ENCODE data around the gene MPRIP. TPM values are rescaled to one million over a fixed set of nuclear protein-coding genes. Genes with fewer than 3 reads are reported as not detected.
"Not testable (repeated sequence)": the region's sequence is repeated elsewhere in the genome, so short reads cannot be mapped to it uniquely, and the experiment has no call there.

The MPRIP gene
- total and polyA plus RNA-seq, 2 of the 13 experiments (the other 11 are each of a cell fraction or from before 2014, with no cell fraction given): 50.2 to 52.4 TPM

- TF ChIP-seq, protein P1, sequence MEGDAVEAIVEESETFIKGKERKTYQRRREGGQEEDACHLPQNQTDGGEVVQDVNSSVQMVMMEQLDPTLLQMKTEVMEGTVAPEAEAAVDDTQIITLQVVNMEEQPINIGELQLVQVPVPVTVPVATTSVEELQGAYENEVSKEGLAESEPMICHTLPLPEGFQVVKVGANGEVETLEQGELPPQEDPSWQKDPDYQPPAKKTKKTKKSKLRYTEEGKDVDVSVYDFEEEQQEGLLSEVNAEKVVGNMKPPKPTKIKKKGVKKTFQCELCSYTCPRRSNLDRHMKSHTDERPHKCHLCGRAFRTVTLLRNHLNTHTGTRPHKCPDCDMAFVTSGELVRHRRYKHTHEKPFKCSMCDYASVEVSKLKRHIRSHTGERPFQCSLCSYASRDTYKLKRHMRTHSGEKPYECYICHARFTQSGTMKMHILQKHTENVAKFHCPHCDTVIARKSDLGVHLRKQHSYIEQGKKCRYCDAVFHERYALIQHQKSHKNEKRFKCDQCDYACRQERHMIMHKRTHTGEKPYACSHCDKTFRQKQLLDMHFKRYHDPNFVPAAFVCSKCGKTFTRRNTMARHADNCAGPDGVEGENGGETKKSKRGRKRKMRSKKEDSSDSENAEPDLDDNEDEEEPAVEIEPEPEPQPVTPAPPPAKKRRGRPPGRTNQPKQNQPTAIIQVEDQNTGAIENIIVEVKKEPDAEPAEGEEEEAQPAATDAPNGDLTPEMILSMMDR (CRISPR knock-in tag; IDR thresholded peaks at IDR 0.05): no peak
- no peak for TF ChIP-seq TCF7L2 (IDR thresholded peaks at IDR 0.05; ENCODE audit: low read depth, low read length)
- no peak for TF ChIP-seq RORA (CRISPR knock-in tag; IDR thresholded peaks at IDR 0.05)
- TF ChIP-seq USF2 (IDR thresholded peaks at IDR 0.05; ENCODE audit: low read depth, low read length): no peak
- TF ChIP-seq USF2 (CRISPR knock-in tag; IDR thresholded peaks at IDR 0.05; ENCODE audit: borderline replicate concordance): no peak
- no peak for TF ChIP-seq ZNF652 (CRISPR knock-in tag; IDR thresholded peaks at IDR 0.05; ENCODE audit: borderline replicate concordance, low read depth)
Measured at GRCh38 chr17:17191961-17192381, 149.7 kb downstream of the MPRIP start (continued).

DNA sequence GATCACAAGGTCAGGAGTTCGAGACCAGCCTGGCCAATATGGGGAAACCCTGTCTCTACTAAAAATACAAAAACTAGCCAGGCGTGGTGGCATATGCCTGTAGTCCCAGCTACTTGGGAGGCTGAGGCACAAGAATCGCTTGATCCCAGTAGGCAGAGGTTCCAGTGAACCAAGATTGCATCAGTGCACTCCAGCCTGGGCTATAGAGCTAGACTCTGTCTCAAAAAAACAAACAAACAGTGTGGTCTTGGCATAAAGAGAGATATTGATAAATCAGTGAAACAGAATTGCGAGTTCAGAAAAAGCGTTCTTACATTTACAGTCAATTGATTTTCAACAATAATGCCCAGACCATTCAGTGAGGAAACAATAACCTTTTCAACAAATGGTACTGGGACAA lies 153.2 kb downstream of the MPRIP start:
- H3K9ac ChIP-seq (ENCODE audit: insufficient read depth, low read depth, low read length); CTCF ChIA-PET (ENCODE audit: low intra/inter-chr PET ratio, low total read pairs); H3K4me1 ChIP-seq (ENCODE audit: insufficient read depth, low read length); BruUV-seq (replicated peaks); ATAC-seq; FAIRE-seq; H3K79me2 ChIP-seq (ENCODE audit: insufficient read depth, low read length); H3K27me3 ChIP-seq (ENCODE audit: control insufficient read depth in 1 of 2, insufficient read depth in 2 of 2, low read length in 2 of 2); H3K27ac ChIP-seq (ENCODE audit: extremely low read length, insufficient read depth, low read length); H4K20me1 ChIP-seq (ENCODE audit: insufficient read depth, low read length); DNase-seq (ENCODE audit: low spot score); H2AFZ ChIP-seq (ENCODE audit: low read length); POLR2A ChIA-PET; H3K36me3 ChIP-seq (replicated peaks in 1 of 2; ENCODE audit: control insufficient read depth in 1 of 2, insufficient read depth in 2 of 2, low read length in 2 of 2); H3K4me2 ChIP-seq (ENCODE audit: low read depth, low read length); intact Hi-C loops (cut with micrococcal nuclease; ENCODE audit: unreplicated experiment); in situ Hi-C loops (cut with HindIII; ENCODE audit: extremely low pct_ligation_motif_present, low pct_unique_long_range_greater_than_20kb); H3K4me3 ChIP-seq (replicated peaks in 1 of 3; ENCODE audit: insufficient read depth in 1 of 3, low read depth in 2 of 3, low read length in 3 of 3); H3K9me3 ChIP-seq (ENCODE audit: low read length): not testable (repeated sequence)
- 90% methylated on average over 5 of the region's 5 CpGs for WGBS (ENCODE audit: low lambda C conversion rate)
